Measurements from ENCODE around the gene HLF. TPM values are rescaled to one million over a fixed set of nuclear protein-coding genes. Genes with fewer than 3 reads are reported as not detected.

The HLF gene
- polyA plus RNA-seq, 3 donors, result not detected

DNA sequence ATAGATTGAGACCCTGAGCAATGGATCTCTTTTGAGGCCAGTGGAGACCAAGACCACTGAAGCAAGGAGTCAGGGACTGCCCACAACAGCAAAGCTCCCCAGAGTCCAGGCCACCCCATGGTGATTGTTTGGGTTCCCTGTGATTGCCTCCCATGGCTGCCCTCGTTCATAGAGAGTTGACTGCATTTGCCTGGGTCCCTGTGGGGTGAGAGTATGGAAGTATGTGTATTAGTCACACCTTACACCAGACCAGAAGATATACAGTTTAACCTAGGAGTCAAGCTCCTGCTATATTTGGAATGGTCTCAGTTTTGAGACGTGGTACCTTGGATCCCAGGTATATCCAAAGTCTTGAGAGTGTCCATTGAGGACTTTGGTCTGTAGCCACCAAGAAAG is 20.2 kb downstream of the HLF start:
- H3K4me1 Mint-ChIP-seq, result no peaks in the 10 kb centered on the region
- Histone ChIP-seq H2AFZ (ENCODE audit: insufficient read depth, low read depth, low read length, poor library complexity, severe bottlenecking) (no peak overlapping the region), H3K27me3 (ENCODE audit: control insufficient read depth in 2 of 2, insufficient read depth in 2 of 2, low read length in 2 of 2) (no peaks in the 10 kb centered on the region), H3K79me2 (ENCODE audit: insufficient read depth, low read length) (no peaks in the 10 kb centered on the region), H3K9ac (ENCODE audit: insufficient read depth, low read length, poor library complexity, severe bottlenecking) (no peak overlapping the region), H3K4me1 (ENCODE audit: control insufficient read depth in 1 of 2, insufficient read depth in 2 of 2, low read length in 2 of 2) (no peaks in the 10 kb centered on the region), H3K36me3 (replicated peaks in 1 of 2; ENCODE audit: control insufficient read depth in 1 of 2, insufficient read depth in 2 of 2, low read length in 2 of 2) (no peaks in the 10 kb centered on the region), H3K9me3 (replicated peaks in 1 of 2; ENCODE audit: control insufficient read depth in 1 of 2, insufficient read depth in 1 of 2, low read length in 2 of 2) (no peaks in the 10 kb centered on the region), H3K4me3 (replicated peaks in 1 of 3; ENCODE audit: low read depth in 2 of 3, low read length in 3 of 3) (no peak overlapping the region), H4K20me1 (ENCODE audit: insufficient read depth, low read length) (no peaks in the 10 kb centered on the region), H3K27ac (ENCODE audit: low read depth in 1 of 2, low read length in 2 of 2) (no peak overlapping the region), H3K4me2 (replicated peaks; ENCODE audit: extremely low read depth, low read length, poor library complexity, severe bottlenecking) (no peak overlapping the region)
- H3K27ac Mint-ChIP-seq, result no peak overlapping the region
- no peak overlapping the region for H3K4me3 Mint-ChIP-seq
- H3K36me3 Mint-ChIP-seq, result no peaks in the 10 kb centered on the region
- H3K27me3 Mint-ChIP-seq (ENCODE audit: low read depth in 3 of 3), result peaks cover 0 to 1% (median 1%) of the 10 kb centered on the region in 3 donors
- WGBS (ENCODE audit: insufficient coverage), result 100% methylated on average over 1 of the region's 2 CpGs
- H3K9me3 Mint-ChIP-seq, result peaks cover 0 to 3% (median 0%) of the 10 kb centered on the region in 7 donors
- TF ChIP-seq, protein P1, sequence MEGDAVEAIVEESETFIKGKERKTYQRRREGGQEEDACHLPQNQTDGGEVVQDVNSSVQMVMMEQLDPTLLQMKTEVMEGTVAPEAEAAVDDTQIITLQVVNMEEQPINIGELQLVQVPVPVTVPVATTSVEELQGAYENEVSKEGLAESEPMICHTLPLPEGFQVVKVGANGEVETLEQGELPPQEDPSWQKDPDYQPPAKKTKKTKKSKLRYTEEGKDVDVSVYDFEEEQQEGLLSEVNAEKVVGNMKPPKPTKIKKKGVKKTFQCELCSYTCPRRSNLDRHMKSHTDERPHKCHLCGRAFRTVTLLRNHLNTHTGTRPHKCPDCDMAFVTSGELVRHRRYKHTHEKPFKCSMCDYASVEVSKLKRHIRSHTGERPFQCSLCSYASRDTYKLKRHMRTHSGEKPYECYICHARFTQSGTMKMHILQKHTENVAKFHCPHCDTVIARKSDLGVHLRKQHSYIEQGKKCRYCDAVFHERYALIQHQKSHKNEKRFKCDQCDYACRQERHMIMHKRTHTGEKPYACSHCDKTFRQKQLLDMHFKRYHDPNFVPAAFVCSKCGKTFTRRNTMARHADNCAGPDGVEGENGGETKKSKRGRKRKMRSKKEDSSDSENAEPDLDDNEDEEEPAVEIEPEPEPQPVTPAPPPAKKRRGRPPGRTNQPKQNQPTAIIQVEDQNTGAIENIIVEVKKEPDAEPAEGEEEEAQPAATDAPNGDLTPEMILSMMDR (IDR thresholded peaks at IDR 0.05), result no peak
- no peak for DNase-seq
- intact Hi-C loops (cut with micrococcal nuclease), result no loop called here

DNA sequence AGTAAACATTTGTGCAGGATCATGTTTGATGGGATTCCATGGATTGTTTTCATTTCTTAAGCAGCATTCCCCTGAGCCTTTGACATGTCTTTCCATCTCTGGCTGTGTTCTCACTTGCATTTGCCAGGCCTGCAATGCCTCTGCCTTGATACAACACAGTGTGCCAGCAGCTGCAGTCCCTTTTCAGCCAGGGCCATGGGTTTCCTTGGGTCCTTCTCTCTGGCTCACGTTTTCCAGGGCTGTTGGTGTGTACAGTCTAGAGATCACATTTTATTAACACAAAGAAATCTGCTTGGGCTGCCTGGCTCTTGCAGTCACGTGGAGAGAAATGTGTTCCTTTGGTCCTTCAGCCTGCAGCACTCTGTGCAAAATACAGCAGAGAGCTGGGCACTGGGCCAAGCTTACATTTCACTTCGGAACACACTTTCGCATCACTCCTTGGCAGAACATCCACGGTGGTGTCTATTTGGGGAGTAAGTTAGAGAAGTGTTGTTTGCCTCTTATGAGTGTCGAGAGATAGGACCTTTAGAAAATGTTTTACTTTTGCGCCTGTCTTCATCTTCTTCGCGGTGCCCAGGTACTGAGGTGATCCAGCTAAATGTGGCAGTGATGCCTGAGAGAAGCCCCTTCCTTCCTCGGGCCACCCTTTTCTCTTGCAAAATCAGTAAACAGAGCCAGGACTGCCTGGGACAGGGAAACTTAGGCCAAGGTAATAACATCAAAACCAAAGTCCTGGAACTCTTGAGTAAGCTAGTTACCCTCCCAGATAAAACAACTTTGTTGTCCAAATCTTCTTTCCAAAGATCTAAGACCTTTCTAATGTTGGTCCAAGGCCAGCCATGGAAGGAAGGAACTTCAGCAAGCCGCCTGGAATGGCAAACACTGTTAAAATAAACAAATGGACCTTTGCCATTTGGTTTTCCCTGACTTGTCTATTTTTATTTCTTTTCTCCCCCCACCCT is 20.9 kb downstream of the HLF start:
- H2AFZ ChIP-seq (ENCODE audit: insufficient read depth, low read depth, low read length, poor library complexity, severe bottlenecking), result no peak overlapping the region
- WGBS (ENCODE audit: insufficient coverage), result 76% methylated on average over 7 of the region's 11 CpGs
- no peak overlapping the region for H3K9ac ChIP-seq (ENCODE audit: insufficient read depth, low read length, poor library complexity, severe bottlenecking)
- TF ChIP-seq, protein P1 (IDR thresholded peaks at IDR 0.05), result no peak
- no peak for DNase-seq
- no peak overlapping the region for H3K27ac ChIP-seq (ENCODE audit: low read depth in 1 of 2, low read length in 2 of 2)
- H3K27me3 Mint-ChIP-seq (ENCODE audit: low read depth in 3 of 3), result peaks cover 0 to 1% (median 0%) of the 10 kb centered on the region in 3 donors
- no peaks in the 10 kb centered on the region for H3K4me1 Mint-ChIP-seq
- H3K9me3 ChIP-seq (replicated peaks in 1 of 2; ENCODE audit: control insufficient read depth in 1 of 2, insufficient read depth in 1 of 2, low read length in 2 of 2), result no peaks in the 10 kb centered on the region
- H3K9me3 Mint-ChIP-seq, result peaks cover 0 to 3% (median 0%) of the 10 kb centered on the region in 7 donors
- H3K36me3 Mint-ChIP-seq, result no peaks in the 10 kb centered on the region
- intact Hi-C loops (cut with micrococcal nuclease), result no loop called here
- H3K27me3 ChIP-seq (ENCODE audit: control insufficient read depth in 2 of 2, insufficient read depth in 2 of 2, low read length in 2 of 2), result no peaks in the 10 kb centered on the region
- no peaks in the 10 kb centered on the region for H3K79me2 ChIP-seq (ENCODE audit: insufficient read depth, low read length)
- H3K4me3 ChIP-seq (replicated peaks in 1 of 3; ENCODE audit: low read depth in 2 of 3, low read length in 3 of 3), result no peak overlapping the region
- no peak overlapping the region for H3K27ac Mint-ChIP-seq
- H3K4me1 ChIP-seq (ENCODE audit: control insufficient read depth in 1 of 2, insufficient read depth in 2 of 2, low read length in 2 of 2), result no peaks in the 10 kb centered on the region
- H3K36me3 ChIP-seq (replicated peaks in 1 of 2; ENCODE audit: control insufficient read depth in 1 of 2, insufficient read depth in 2 of 2, low read length in 2 of 2), result no peaks in the 10 kb centered on the region
- no peak overlapping the region for H3K4me2 ChIP-seq (replicated peaks; ENCODE audit: extremely low read depth, low read length, poor library complexity, severe bottlenecking)
- H4K20me1 ChIP-seq (ENCODE audit: insufficient read depth, low read length), result no peaks in the 10 kb centered on the region
- no peak overlapping the region for H3K4me3 Mint-ChIP-seq

Measured in CD14-positive monocyte (primary cell).